Measurements from ENCODE around the gene TIGD4.
A peak's percentile ranks its signal among the peaks of the same experiment; 100 is the strongest.

The TIGD4 gene

DNA sequence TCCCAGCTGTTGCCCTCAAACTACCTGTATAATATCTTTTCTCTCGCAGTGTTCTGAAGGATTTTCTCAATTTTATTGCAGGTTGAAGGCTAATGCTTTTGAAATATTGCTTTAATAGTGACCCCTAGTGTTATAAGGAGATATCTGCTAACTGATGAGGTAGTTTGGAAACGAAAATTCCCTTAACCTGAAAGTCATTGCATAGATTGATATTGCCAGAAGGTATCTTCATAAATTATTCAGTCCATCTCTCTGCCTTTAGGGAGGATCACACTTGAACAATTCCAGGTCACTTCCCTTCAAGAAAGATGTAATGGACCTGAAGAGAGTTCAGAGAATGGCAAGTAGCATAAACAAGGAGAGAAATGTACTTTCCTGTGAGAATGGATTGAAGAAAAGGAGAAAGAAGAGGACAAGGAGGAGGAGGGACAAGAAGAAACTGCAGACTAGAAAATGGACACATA lies 44.1 kb downstream of the TIGD4 start:
- ChIA-PET POLR2A (no interaction called here), CTCF (interaction anchor here (0.6 to 3.6 kb wide), 11 partner anchors 89 to 336 kb away, joined by 3 to 16 read pairs (median 5); no protein-coding TSS in a partner anchor)
- peak; percentile 15 to 48 (median 32) for DNase-seq
- Histone ChIP-seq H3K36me3 (ENCODE audit: control insufficient read depth in 4 of 4, insufficient read depth in 4 of 4, low read length in 3 of 4) (no peaks in the 10 kb centered on the region), H3K9me3 (ENCODE audit: control extremely low read depth in 1 of 5, control insufficient read depth in 4 of 5, insufficient read depth in 2 of 5, low read depth in 1 of 5, low read length in 4 of 5) (no peaks in the 10 kb centered on the region), H3K4me3 (ENCODE audit: control insufficient read depth in 1 of 7, extremely low read depth in 1 of 7, insufficient read depth in 4 of 7, low read depth in 2 of 7, low read length in 6 of 7) (no peak overlapping the region), H3K4me1 (ENCODE audit: control extremely low read depth in 1 of 4, control insufficient read depth in 4 of 4, insufficient read depth in 4 of 4, low read length in 3 of 4) (peaks cover 0 to 3% (median 0%) of the 10 kb centered on the region in 4 experiments), H3K27ac (ENCODE audit: insufficient read depth in 1 of 2, low read depth in 1 of 2, low read length in 2 of 2, poor library complexity in 1 of 2, severe bottlenecking in 2 of 2) (no peak overlapping the region), H3K27me3 (replicated peaks in 2 of 5; ENCODE audit: control insufficient read depth in 4 of 5, insufficient read depth in 5 of 5, low read length in 4 of 5) (no peaks in the 10 kb centered on the region)
- 83% methylated on average over 1 of the region's 2 CpGs for WGBS (ENCODE audit: insufficient coverage)

DNA sequence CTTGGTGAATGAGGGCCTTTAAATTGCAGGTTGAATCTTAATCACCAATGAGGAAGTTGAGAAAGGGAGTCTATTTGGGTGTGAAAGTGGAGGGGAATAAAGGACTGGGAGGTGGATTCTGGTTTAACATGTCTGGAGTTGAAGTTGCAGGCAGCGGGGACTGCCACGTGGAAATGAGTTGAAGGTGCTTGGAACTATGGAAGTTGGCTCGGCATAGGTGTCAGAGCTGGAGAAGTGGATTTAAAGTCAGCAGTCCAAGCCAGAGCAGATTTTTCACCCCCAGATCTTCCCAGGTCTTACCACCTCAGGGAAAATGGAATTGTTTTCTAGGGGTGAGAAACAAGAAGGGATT lies 44.9 kb downstream of the TIGD4 start:
- Histone ChIP-seq H3K4me1 (ENCODE audit: control extremely low read depth in 1 of 4, control insufficient read depth in 4 of 4, insufficient read depth in 4 of 4, low read length in 3 of 4) (peaks cover 0 to 3% (median 0%) of the 10 kb centered on the region in 4 experiments), H3K36me3 (ENCODE audit: control insufficient read depth in 4 of 4, insufficient read depth in 4 of 4, low read length in 3 of 4) (no peaks in the 10 kb centered on the region), H3K27me3 (replicated peaks in 2 of 5; ENCODE audit: control insufficient read depth in 4 of 5, insufficient read depth in 5 of 5, low read length in 4 of 5) (no peaks in the 10 kb centered on the region), H3K4me3 (ENCODE audit: control insufficient read depth in 1 of 7, extremely low read depth in 1 of 7, insufficient read depth in 4 of 7, low read depth in 2 of 7, low read length in 6 of 7) (no peak overlapping the region), H3K9me3 (ENCODE audit: control extremely low read depth in 1 of 5, control insufficient read depth in 4 of 5, insufficient read depth in 2 of 5, low read depth in 1 of 5, low read length in 4 of 5) (no peaks in the 10 kb centered on the region), H3K27ac (ENCODE audit: insufficient read depth in 1 of 2, low read depth in 1 of 2, low read length in 2 of 2, poor library complexity in 1 of 2, severe bottlenecking in 2 of 2) (no peak overlapping the region)
- WGBS (ENCODE audit: insufficient coverage), result 83% methylated on average over 3 of the region's 3 CpGs
- POLR2A ChIA-PET, result no interaction called here
- DNase-seq, result peak in 1 of 3 donors; percentile 9
- CTCF ChIA-PET, result interaction anchor here (1.2 to 3.6 kb wide), 6 partner anchors 89 to 284 kb away, joined by 4 to 16 read pairs (median 12); no protein-coding TSS in a partner anchor

GRCh38 chr4:152734015-152734698 lies 45.4 kb downstream of the TIGD4 start:
- Histone ChIP-seq H3K27me3 (replicated peaks in 2 of 5; ENCODE audit: control insufficient read depth in 4 of 5, insufficient read depth in 5 of 5, low read length in 4 of 5) (no peaks in the 10 kb centered on the region), H3K9me3 (ENCODE audit: control extremely low read depth in 1 of 5, control insufficient read depth in 4 of 5, insufficient read depth in 2 of 5, low read depth in 1 of 5, low read length in 4 of 5) (no peaks in the 10 kb centered on the region), H3K36me3 (ENCODE audit: control insufficient read depth in 4 of 4, insufficient read depth in 4 of 4, low read length in 3 of 4) (no peaks in the 10 kb centered on the region), H3K27ac (ENCODE audit: insufficient read depth in 1 of 2, low read depth in 1 of 2, low read length in 2 of 2, poor library complexity in 1 of 2, severe bottlenecking in 2 of 2) (no peak overlapping the region), H3K4me1 (ENCODE audit: control extremely low read depth in 1 of 4, control insufficient read depth in 4 of 4, insufficient read depth in 4 of 4, low read length in 3 of 4) (peaks cover 0 to 3% (median under 1%) of the 10 kb centered on the region in 4 experiments), H3K4me3 (ENCODE audit: control insufficient read depth in 1 of 7, extremely low read depth in 1 of 7, insufficient read depth in 4 of 7, low read depth in 2 of 7, low read length in 6 of 7) (no peak overlapping the region)
- POLR2A ChIA-PET, result no interaction called here
- CTCF ChIA-PET, result interaction anchor here (1.9 to 3.6 kb wide), 5 partner anchors 232 to 279 kb away, joined by 5 to 15 read pairs (median 9); no protein-coding TSS in a partner anchor
- WGBS (ENCODE audit: insufficient coverage), result 100% methylated on average over 4 of the region's 5 CpGs
- no peak for DNase-seq

DNA sequence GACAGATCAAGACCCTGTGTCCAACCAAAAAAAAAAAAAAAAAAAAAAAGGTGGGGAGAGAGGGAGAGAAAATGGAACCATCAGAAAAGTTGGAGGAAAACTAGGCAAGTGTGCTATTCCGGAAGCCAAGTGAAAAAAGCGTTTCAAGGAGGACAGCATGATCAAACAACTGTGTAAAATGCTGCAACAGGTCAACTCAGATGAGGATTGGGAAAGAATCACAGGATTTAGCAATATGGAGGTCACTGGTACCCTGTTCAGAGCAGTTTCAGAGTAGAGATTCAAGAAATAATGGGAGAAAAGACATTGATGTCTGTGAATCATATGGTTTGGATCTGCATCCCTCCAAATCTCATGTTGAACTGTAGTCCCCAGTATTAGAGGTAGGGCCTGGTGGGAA lies 47.5 kb downstream of the TIGD4 start:
- CTCF ChIA-PET, result interaction anchor here (1.3 to 2.0 kb wide), 2 partner anchors 95 to 231 kb away, joined by 4 to 6 read pairs; no protein-coding TSS in a partner anchor
- POLR2A ChIA-PET, result no interaction called here

DNA sequence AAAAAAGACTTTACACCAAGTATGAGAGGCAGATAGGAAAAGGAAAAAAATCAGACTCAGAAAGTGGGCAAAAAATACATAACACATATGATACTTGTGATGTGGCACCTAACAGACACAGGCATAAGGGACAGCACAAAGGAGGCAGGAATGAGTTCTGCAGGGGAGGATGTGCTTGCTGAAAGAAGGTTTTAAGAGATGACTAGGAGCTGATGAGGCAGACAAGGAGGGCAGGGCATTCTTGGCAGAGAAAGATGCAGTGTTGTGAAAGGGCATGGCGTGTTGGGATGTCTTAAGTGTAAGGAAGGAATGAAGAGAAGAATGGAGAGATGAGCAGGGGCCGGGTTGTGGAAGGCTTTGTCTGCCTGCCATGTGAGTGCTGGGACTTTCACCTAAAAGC lies 50.1 kb downstream of the TIGD4 start:
- no peak overlapping the region for H3K4me3 ChIP-seq (ENCODE audit: control insufficient read depth in 1 of 7, extremely low read depth in 1 of 7, insufficient read depth in 4 of 7, low read depth in 2 of 7, low read length in 6 of 7)
- 47% methylated on average over 2 of the region's 2 CpGs for WGBS (ENCODE audit: insufficient coverage)
- no peak for DNase-seq
- ChIA-PET CTCF (interaction anchor here (1.7 kb wide), 1 partner anchor 228 kb away, joined by 6 read pairs; no protein-coding TSS in a partner anchor), POLR2A (no interaction called here)
- no peaks in the 10 kb centered on the region for H3K27me3 ChIP-seq (replicated peaks in 2 of 5; ENCODE audit: control insufficient read depth in 4 of 5, insufficient read depth in 5 of 5, low read length in 4 of 5)
- H3K27ac ChIP-seq (ENCODE audit: insufficient read depth in 1 of 2, low read depth in 1 of 2, low read length in 2 of 2, poor library complexity in 1 of 2, severe bottlenecking in 2 of 2), result no peak overlapping the region
- H3K9me3 ChIP-seq (ENCODE audit: control extremely low read depth in 1 of 5, control insufficient read depth in 4 of 5, insufficient read depth in 2 of 5, low read depth in 1 of 5, low read length in 4 of 5), result no peaks in the 10 kb centered on the region
- peaks cover 0 to 5% (median 0%) of the 10 kb centered on the region in 4 experiments for H3K4me1 ChIP-seq (ENCODE audit: control extremely low read depth in 1 of 4, control insufficient read depth in 4 of 4, insufficient read depth in 4 of 4, low read length in 3 of 4)
- no peaks in the 10 kb centered on the region for H3K36me3 ChIP-seq (ENCODE audit: control insufficient read depth in 4 of 4, insufficient read depth in 4 of 4, low read length in 3 of 4)

More for the DNA sequence above, 47.5 kb downstream of the TIGD4 start:
- WGBS (ENCODE audit: insufficient coverage), result 100% methylated on average over 2 of the region's 2 CpGs
- H3K36me3 ChIP-seq (ENCODE audit: control insufficient read depth in 4 of 4, insufficient read depth in 4 of 4, low read length in 3 of 4), result no peaks in the 10 kb centered on the region
- no peaks in the 10 kb centered on the region for H3K9me3 ChIP-seq (ENCODE audit: control extremely low read depth in 1 of 5, control insufficient read depth in 4 of 5, insufficient read depth in 2 of 5, low read depth in 1 of 5, low read length in 4 of 5)
- DNase-seq, result no peak
- no peak overlapping the region for H3K4me3 ChIP-seq (ENCODE audit: control insufficient read depth in 1 of 7, extremely low read depth in 1 of 7, insufficient read depth in 4 of 7, low read depth in 2 of 7, low read length in 6 of 7)
- H3K27ac ChIP-seq (ENCODE audit: insufficient read depth in 1 of 2, low read depth in 1 of 2, low read length in 2 of 2, poor library complexity in 1 of 2, severe bottlenecking in 2 of 2), result no peak overlapping the region
- H3K27me3 ChIP-seq (replicated peaks in 2 of 5; ENCODE audit: control insufficient read depth in 4 of 5, insufficient read depth in 5 of 5, low read length in 4 of 5), result no peaks in the 10 kb centered on the region
- H3K4me1 ChIP-seq (ENCODE audit: control extremely low read depth in 1 of 4, control insufficient read depth in 4 of 4, insufficient read depth in 4 of 4, low read length in 3 of 4), result peaks cover 0 to 5% (median 1%) of the 10 kb centered on the region in 4 experiments

- DNase-seq, result no peak
- CTCF ChIA-PET, result interaction anchor here (1.7 kb wide), 1 partner anchor 227 kb away, joined by 6 read pairs; no protein-coding TSS in a partner anchor
- Histone ChIP-seq H3K27ac (ENCODE audit: insufficient read depth in 1 of 2, low read depth in 1 of 2, low read length in 2 of 2, poor library complexity in 1 of 2, severe bottlenecking in 2 of 2) (no peak overlapping the region), H3K4me3 (ENCODE audit: control insufficient read depth in 1 of 7, extremely low read depth in 1 of 7, insufficient read depth in 4 of 7, low read depth in 2 of 7, low read length in 6 of 7) (no peak overlapping the region), H3K27me3 (replicated peaks in 2 of 5; ENCODE audit: control insufficient read depth in 4 of 5, insufficient read depth in 5 of 5, low read length in 4 of 5) (no peaks in the 10 kb centered on the region), H3K9me3 (ENCODE audit: control extremely low read depth in 1 of 5, control insufficient read depth in 4 of 5, insufficient read depth in 2 of 5, low read depth in 1 of 5, low read length in 4 of 5) (no peaks in the 10 kb centered on the region), H3K36me3 (ENCODE audit: control insufficient read depth in 4 of 4, insufficient read depth in 4 of 4, low read length in 3 of 4) (no peaks in the 10 kb centered on the region), H3K4me1 (ENCODE audit: control extremely low read depth in 1 of 4, control insufficient read depth in 4 of 4, insufficient read depth in 4 of 4, low read length in 3 of 4) (peaks cover 0 to 5% (median 0%) of the 10 kb centered on the region in 4 experiments)
- POLR2A ChIA-PET, result no interaction called here
- no CpG with 5 or more reads among the region's 1 CpG for WGBS (ENCODE audit: insufficient coverage)
These were observed 51.2 kb downstream of the TIGD4 start for GRCh38 chr4:152728343-152728742.

GRCh38 chr4:152727784-152728183 lies 51.7 kb downstream of the TIGD4 start:
- Histone ChIP-seq H3K4me1 (ENCODE audit: control extremely low read depth in 1 of 4, control insufficient read depth in 4 of 4, insufficient read depth in 4 of 4, low read length in 3 of 4) (peaks cover 0 to 5% (median 0%) of the 10 kb centered on the region in 4 experiments), H3K27me3 (replicated peaks in 2 of 5; ENCODE audit: control insufficient read depth in 4 of 5, insufficient read depth in 5 of 5, low read length in 4 of 5) (no peaks in the 10 kb centered on the region), H3K36me3 (ENCODE audit: control insufficient read depth in 4 of 4, insufficient read depth in 4 of 4, low read length in 3 of 4) (no peaks in the 10 kb centered on the region), H3K4me3 (ENCODE audit: control insufficient read depth in 1 of 7, extremely low read depth in 1 of 7, insufficient read depth in 4 of 7, low read depth in 2 of 7, low read length in 6 of 7) (no peak overlapping the region), H3K9me3 (ENCODE audit: control extremely low read depth in 1 of 5, control insufficient read depth in 4 of 5, insufficient read depth in 2 of 5, low read depth in 1 of 5, low read length in 4 of 5) (no peaks in the 10 kb centered on the region), H3K27ac (ENCODE audit: insufficient read depth in 1 of 2, low read depth in 1 of 2, low read length in 2 of 2, poor library complexity in 1 of 2, severe bottlenecking in 2 of 2) (no peak overlapping the region)
- DNase-seq, result peak in 2 of 3 donors; percentile 63 to 64
- 43% methylated on average over 1 of the region's 1 CpG for WGBS (ENCODE audit: insufficient coverage)
- ChIA-PET CTCF (interaction anchor here (0.7 to 1.7 kb wide), 2 partner anchors 28 to 226 kb away, joined by 3 to 6 read pairs; no protein-coding TSS in a partner anchor), POLR2A (no interaction called here)

Data from common myeloid progenitor, CD34-positive (primary cell).